GM18951 (cell line): Measurements from ENCODE around the gene AFG3L2.

Source experiments
- POLR2A ChIP-seq: IDR thresholded peaks from 4 replicates; pipeline ENCODE4 v1.6.1; 2011; ENCODE audit warnings: mild to moderate bottlenecking; ENCODE audit not compliant: insufficient read length, insufficient read depth; ENCODE audit errors: extremely low read depth
- in situ Hi-C: fragments of 300-500 bp; cut with MboI; formaldehyde crosslinking; loops from one replicate; pipeline ENCODE4 v1.12.0; 2022; ENCODE audit warnings: low sequenced_read_pairs, mixed read lengths, inconsistent platforms; ENCODE audit not compliant: unreplicated experiment

The AFG3L2 gene

GRCh38 chr18:12362473-12363174 is 14.4 kb downstream of the AFG3L2 start:
- in situ Hi-C loops, result no loop called here
- TF ChIP-seq POLR2A, result no peak

GRCh38 chr18:12361770-12362378 is 15.2 kb downstream of the AFG3L2 start:
- in situ Hi-C loops, result no loop called here
- TF ChIP-seq POLR2A, result no peak

DNA sequence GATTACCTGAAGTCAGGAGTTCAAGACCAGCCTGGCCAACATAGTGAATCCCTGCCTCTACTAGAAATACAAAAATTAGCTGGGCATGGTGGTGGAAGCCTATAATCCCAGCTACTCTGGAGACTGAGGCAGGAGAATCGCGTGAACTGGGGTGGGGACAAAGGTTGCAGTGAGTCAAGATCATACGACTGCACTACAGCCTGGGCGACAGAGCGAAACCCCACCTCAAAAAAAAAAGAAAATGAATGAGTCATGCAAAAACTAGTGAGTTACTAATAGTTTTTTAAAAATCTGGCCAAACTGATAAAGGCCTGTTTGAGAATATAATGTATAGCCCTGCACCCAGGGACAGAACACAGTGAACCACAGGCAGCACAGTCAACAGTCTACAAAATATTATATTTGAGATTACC is 17.5 kb downstream of the AFG3L2 start:
- no peak for TF ChIP-seq POLR2A
- in situ Hi-C loops, result no loop called here

- in situ Hi-C loops, result no loop called here
- no peak for TF ChIP-seq POLR2A
These were observed 24.8 kb downstream of the AFG3L2 start for GRCh38 chr18:12352188-12352587.

DNA sequence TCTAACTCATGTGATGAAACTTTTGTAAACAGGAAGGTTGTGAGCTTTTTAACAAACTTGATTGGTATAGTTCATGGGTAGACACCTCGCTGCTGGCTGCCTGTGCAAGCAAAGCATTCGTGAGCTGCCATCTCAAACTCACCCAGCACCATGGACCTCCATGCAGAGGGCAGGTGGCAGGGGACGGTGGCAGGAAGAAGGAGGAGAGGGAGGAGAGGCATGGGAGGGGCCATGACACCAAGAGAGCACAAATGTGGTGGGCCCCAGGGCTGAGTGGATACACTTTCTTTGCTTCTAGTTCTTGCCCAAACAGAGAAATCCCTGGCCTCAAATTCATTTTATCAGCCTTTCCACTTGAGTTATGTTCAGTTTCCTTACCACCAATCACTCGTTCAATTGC is 29.1 kb downstream of the AFG3L2 start:
- TF ChIP-seq POLR2A, result no peak
- in situ Hi-C loops, result no loop called here

GRCh38 chr18:12346240-12346565 is 30.8 kb downstream of the AFG3L2 start:
- no peak for TF ChIP-seq POLR2A
- in situ Hi-C loops, result no loop called here

DNA sequence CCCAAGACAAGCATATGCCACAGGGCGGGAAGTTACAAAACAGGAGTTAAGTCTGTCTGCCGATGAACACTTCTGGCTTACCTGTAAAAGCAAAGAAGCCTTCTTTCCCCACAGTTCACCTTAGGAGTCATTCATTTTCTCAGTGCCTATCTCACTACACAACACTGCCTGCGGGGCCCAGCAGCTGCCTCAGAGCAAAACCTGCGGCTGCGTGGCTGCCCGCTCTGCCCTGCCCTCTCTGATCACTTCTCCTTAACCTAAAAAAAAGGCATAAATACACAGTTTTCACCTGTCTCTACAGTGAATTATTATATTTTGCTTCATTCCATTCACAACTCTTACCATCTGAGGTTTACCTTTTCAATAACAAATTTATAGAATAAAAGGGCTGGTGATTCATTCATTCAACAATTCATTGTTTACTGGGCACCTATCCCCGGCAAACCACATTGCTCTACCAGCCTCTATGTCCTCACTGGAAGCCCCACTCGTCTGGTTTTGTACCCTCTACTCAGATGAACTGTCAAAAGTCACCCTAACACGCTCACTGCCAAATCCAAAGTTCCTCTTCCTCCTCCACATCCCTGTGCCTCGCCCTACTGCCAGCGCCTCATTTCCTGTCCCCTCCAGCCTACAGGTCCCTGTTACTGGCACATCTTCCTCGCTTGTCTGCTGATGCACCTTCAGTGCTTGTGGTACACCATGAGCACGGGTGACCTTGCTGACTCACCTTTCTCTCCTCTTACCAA is 31.4 kb downstream of the AFG3L2 start:
- no peak for TF ChIP-seq POLR2A
- in situ Hi-C loops, result no loop called here

GRCh38 chr18:12342661-12343060 is 34.4 kb downstream of the AFG3L2 start:
- in situ Hi-C loops, result no loop called here
- TF ChIP-seq POLR2A, result no peak

DNA sequence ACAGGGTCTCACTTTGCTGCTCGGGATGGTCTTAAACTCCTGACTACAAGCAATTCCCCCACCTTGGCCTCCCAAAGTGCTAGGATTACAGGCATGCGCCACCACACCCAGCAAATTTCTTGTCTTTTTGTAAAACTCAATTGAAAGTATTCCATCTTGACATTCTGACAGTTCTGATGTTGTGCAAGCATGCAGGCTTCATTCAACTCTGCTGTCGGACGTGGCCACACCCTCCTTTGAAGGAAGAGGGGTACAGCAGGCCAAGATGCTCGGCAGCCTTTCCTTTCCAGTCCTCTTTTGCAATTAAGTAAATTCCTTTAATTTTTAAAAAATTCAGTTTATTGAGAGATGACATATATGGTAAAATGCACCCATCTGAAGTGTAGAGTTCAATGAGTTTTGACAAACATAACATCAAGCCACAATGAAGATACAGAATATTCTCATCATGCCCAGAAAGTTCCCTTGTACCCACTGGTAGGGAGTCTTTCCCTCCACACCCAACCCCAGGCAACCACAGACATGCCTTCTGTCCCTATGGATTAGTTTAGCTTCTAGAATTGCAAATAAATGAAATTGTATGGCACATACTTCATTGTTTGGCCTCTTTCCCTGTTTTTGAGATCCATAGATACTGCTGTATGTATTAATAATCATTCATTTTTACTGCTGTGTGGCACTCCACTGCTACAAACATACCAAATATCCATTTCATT is 35.9 kb downstream of the AFG3L2 start:
- in situ Hi-C loops, result no loop called here
- no peak for TF ChIP-seq POLR2A

GRCh38 chr18:12338382-12338781 is 38.6 kb downstream of the AFG3L2 start:
- in situ Hi-C loops, result no loop called here
- no peak for TF ChIP-seq POLR2A

GRCh38 chr18:12336887-12337286 is 40.1 kb downstream of the AFG3L2 start:
- no peak for TF ChIP-seq POLR2A
- in situ Hi-C loops, result no loop called here

GRCh38 chr18:12336171-12336613 is 40.8 kb downstream of the AFG3L2 start:
- no peak for TF ChIP-seq POLR2A
- in situ Hi-C loops, result no loop called here

DNA sequence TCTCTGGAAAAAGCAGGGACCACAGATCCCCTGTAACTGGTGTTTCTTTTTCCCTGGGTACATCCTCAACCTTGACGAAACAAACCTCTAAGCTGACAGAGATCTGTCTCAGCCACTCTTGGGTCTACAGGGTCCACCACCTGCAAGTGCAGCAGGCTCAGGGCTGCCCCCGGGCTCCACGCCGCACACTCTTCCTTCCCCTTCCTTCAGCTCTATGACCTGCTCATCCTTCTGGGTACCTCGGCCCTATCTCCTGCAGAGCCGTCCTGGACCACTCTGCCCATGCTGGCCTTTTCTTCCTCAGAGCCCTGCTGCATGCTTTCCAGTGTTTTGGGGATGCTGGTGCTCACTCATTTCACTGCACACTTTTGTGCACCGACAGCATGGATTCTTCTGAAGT is 41.5 kb downstream of the AFG3L2 start:
- TF ChIP-seq POLR2A, result no peak
- in situ Hi-C loops, result no loop called here
